GM21360 (cell line): Measurements from ENCODE around the gene GLDC.

Experiments
- ATAC-seq: cut with Tn5 transposase; IDR thresholded peaks from one replicate; pipeline ENCODE4 v1.9.1; 2021; ENCODE audit warnings: mild to moderate bottlenecking, moderate library complexity; ENCODE audit not compliant: unreplicated experiment

GLDC gene

DNA sequence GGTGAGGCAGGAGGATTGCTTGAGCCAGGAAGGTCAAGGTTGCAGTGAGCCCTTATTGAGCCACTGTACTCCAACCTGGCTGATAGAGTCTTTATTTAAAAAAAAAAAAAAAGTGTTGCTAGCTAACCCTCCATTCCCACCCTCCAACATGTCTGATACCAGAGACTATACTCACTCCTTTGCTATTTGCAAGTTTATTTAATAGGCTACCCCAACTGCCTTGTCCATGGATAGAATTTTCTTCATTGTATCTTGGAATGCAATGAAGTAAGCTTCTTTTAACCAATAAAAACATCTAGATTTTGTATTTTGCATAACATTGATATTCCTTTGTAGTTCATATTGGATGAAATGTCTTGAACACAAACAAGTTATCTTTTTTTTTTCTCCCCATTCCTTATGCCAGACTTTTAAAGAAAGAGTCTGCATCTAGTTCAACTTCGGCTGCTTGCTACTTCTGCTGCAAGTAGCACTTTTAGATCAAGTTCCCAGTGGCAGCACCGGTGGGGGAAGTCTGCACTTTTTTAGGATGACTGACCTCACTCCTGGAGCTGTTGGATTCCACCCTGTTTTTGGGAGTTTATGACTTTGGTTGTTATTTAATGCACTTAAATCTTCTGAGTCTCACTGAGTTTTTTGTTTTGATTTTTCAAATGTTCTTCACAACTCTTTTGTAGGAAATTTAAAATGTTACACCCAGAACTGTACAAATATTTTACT, 120.0 kb downstream of the GLDC start:
- ATAC-seq: no peak

DNA sequence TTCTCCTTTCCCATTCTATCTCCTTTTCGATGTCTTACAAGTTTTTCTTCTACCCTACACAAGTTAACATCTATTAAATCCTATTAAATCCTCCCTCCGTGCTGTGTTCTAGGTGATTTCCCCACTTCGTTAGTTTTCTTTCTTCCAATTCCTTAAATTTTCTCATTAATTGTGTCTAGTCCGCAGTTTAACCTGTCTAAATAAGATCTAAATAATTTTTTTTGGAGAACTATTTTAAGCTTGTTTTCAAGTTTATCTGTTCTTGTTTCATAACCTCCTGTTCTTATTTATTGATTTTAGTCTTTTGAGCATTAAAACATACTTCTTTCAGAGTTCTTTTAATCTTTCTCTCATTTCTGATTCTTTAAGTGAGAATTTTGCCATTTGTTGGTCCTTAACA, 123.3 kb downstream of the GLDC start:
- ATAC-seq: no peak

GRCh38 chr9:6512085-6512657, 133.4 kb downstream of the GLDC start:
- no peak for ATAC-seq

- ATAC-seq: no peak
These were observed 139.0 kb downstream of the GLDC start for GRCh38 chr9:6506571-6506970.

GRCh38 chr9:6502399-6502798, 143.1 kb downstream of the GLDC start:
- no peak for ATAC-seq

DNA sequence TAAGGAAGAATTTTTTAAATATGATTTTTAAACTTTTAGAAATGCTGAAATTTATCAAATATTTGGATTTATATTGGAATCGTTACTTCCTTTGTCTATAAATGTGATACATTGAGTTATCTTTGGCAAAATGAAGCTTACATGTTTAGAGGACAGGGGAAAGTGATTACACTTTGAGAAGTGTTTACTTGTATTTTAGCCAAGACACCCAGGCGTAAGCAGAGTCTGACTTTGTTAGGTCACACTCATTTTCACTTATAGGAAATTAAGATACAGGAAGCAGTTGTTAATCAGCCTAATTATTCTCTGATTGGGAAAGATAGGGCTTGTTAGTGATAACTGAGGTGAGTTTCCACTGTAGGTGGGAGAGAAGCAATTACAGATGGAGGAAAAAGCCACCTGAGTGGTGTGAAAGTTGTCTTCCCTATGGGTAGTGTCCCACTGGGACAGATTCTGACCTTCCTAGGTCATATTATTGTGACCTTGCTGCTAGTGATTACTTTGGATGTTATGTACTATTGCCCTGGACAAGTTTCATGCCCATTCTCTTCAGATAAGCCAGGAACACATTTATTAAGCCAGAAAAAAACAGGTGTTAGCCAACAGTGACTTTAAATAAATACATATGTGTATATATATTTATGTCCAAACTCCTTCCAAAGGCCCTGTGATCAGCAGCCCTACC, 143.9 kb downstream of the GLDC start:
- ATAC-seq: no peak

GRCh38 chr9:6498982-6499381, 146.5 kb downstream of the GLDC start:
- ATAC-seq: no peak

GRCh38 chr9:6495466-6495865, 150.1 kb downstream of the GLDC start:
- ATAC-seq: no peak

DNA sequence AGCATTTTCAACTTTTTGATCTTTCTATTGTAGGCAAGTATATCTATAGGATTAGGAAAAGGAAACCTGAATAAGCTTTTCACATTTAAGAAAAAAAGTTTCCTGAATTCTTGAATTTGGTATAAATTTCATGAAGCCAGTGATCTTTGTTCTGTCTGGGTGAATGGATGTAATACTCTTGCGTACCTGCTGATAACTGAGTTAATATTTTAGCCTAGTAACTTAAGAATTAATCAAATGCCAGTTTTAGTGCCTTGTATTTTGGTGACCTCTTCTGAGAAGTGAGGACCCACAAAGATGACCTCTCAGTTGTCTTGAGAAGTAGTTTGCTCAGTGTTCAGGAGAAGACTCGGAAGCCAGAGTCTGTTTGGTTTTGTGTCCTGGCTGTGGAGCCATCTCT, 154.7 kb downstream of the GLDC start:
- ATAC-seq: no peak

DNA sequence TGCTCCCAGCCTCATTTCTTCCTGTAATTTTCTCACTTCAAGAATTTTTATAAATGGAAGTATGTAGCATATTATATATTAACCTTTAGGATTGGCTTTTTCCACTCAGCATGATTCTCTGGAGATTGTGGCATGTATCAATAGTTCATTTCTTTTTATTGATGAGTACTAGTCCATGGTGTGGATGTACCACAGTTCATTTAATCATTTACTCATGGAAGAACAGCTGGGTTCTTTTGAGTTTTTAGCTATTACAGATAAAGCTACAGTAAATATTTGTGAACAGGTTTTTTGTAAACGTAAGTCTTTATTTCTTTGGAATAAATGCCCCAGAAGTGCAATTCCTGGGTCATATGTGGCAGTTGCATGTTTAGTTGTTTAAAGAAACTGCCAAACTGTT, 156.4 kb downstream of the GLDC start:
- ATAC-seq: no peak

GRCh38 chr9:6488395-6488794, 157.1 kb downstream of the GLDC start:
- no peak for ATAC-seq

DNA sequence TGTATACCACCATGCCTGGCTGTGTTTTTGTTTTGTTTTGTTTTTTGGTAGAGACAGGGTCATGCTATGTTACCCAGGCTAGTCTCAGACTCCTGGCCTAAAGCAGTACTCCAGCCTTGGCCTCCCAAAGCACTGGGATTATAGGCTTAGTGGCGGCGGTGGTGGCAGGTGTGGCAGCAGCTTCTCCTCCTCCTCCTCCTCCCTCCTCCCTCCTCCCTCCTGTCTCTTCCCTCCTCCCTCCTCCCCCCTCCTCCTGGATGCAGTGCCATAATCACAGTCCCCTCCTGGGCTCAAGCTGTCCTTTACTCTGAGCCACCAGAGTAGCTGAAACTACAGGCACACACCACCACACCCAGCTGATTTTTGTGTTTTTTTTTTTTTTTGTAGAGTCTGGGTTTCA, 161.3 kb downstream of the GLDC start:
- no peak for ATAC-seq
